NCI-H524 treated with DMSO at 0.1 percent for 48 hours (cell line): ENCODE results near the gene DCP1B.

Experiments
- DNase-seq: peaks from one replicate; lab custom pipeline; 2025; lab: John Stamatoyannopoulos, UW

DCP1B gene

DNA sequence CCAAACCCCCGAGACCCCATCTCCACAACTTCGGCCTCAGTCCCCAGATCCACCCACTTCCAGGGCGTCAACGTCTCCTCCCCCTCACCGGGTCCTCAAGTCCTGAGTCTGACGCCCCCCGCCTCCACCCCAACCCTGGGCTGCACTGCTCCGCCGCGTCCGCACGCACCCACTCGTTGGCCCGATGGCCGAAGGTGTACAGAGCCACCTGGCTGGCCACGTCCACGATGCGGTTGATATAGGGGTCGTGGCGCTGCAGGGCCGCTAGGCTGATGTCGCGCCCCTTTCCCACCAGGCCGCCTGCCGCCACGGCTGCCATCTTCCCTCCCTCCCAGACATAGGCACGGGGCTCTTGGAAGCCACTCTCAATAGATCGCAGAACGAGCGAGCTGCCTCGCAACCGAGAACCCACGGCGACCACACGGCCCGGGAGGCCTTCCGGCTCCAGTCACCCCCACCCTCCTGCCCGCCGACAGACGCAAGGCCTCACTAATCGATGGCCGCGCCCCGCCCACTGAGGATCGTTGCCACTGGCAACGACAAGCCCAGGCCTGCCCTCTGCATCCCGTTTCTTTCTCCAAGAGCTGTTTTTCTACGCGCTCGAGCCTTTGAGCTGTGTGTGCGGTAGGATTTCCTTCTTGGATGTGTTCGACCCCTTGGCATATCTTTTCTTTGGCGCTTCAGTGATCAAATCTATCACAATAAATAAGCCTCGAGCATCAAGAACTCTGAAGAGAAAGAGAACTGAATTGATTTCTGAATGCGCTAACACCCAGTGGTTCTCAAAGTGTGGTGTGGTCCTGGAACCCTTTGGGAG, at the start of gene DCP1B:
TSS of gene DCP1B (minus strand) at position 345 of the 817 bp plus-strand sequence. CDS start at position 319, 26 bp downstream.
- DNase-seq, result peak; percentile 86

- DNase-seq, result no peak
These were observed 49.4 kb upstream of the DCP1B start for GRCh38 chr12:2053691-2054090.

DNA sequence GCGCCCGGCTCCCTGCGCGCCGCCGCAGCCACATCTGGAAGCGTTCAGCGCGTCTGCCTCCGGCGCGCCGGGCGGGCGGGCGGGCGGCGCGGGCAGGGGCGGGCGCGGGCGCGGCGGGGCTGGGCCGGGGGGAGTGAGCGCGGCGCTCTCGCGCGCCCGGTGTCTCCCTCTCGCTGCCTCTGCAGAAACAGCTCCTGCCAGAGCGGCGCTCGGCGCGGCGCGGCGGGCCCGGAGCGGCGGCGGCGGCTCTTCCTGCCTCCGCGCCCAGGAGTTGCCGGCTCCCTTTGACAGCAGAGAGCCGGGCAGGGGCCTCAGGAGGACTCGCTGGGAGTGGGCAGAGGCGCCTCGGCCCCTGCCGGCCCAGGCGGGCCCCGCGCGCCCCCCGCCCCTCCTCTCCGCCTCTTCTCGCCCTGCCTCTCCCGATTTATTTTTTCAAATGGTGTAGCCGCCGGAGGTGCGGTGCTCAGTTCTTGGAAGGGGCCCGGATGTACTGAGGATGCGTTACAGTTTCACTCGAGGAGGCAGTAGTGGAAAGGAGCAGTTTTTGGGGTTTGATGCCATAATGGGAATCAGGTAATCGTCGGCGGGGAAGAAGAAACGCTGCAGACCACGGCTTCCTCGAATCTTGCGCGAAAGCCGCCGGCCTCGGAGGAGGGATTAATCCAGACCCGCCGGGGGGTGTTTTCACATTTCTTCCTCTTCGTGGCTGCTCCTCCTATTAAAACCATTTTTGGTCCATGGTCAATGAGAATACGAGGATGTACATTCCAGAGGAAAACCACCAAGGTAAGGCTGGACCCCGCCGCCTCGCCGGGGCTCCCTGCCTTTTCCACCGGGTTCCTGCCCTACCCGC, 48.8 kb upstream of the DCP1B start, which contains the start of gene CACNA1C:
TSS of gene CACNA1C (plus strand) at position 162 of the 853 bp plus-strand sequence. CDS start at position 738, 576 bp downstream.
- DNase-seq, result no peak

DNA sequence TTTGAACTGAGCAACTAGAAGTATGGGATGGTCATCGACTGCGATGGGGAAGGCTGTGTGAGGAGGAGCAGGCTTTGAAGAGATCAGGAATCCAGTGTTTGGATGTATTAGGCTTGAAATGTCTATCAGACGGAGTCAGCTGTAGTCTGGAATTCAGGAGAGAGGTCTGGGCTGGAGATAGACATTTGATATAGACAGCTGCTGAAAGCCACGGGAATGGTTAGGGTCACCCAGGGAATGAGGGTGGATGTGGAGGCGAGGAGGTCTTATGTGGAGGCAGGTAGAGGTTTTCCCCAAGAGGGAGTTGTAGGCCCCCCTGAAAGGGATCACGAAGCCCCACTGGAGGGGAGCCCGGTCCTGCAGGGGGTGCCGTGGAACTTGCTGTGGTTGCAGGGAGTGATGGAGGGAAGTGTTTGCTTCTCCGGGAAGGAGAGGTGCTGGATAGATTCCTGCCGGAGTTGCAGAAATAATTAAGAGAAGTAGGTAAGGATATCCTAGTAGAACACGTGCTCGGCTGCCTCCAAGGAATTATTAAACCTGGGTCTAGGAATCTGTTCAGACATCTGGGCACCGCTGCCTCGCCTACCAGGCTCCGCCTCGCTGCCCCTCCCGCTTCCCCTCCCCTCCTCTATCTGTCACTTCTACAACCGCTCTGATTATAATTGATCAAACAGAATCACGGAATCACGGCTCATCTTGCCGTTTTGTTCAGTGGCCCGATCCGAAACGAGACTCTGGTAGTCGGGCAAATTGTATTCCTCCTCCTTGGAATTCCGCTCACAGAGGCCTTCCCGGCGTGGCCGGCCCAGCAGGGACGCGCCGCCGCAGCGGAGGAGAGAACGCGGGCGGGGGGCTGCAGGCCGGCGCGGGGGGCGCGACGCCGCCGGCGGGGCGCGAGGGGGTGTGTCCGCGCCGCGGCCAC, 47.7 kb upstream of the DCP1B start:
- DNase-seq, result no peak

- no peak for DNase-seq
These were observed 45.6 kb upstream of the DCP1B start for GRCh38 chr12:2049604-2050540.

DNA sequence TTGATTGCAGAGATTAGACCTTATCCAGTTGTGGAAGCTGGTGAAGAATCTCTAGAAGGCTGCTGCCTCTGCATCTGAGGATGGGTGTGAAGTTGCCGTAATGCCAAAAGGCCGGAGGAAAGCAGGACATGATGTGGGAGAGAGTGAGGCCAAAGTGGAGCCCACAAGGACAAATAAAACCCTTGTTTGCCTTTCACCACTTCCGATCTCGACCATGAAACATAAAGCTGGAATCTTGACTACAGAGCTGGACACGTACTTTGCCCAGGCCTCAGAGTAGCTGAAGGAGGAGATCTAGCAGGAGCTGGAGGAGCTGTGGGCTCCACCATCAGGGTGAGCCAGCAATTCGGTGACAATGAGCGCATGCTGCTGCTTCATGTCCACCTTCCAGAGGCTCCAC, 43.5 kb upstream of the DCP1B start:
- no peak for DNase-seq

GRCh38 chr12:2046957-2047356, 42.7 kb upstream of the DCP1B start:
- no peak for DNase-seq

DNA sequence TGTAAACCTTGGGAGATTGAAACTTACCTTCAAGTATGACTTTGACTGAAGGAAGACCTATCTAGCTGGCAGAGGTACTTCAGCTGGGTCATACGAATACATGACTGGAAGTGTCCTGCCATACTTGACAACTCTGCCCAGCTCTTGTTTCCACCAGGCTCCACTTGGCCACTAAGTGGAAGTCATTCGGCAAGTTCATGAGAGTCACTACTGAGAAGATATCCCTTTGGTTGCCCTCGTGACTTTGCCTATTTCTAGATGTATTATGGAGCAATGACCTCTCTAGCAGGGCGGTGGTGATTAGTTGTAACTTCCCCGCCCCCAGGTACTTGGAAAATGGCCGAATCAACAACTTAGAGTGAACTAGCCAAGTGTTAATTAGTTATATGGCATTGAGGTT, 39.9 kb upstream of the DCP1B start:
- no peak for DNase-seq

- no peak for DNase-seq
These were observed 38.8 kb upstream of the DCP1B start for GRCh38 chr12:2043054-2043453.

GRCh38 chr12:2039034-2039433, 34.8 kb upstream of the DCP1B start:
- no peak for DNase-seq

GRCh38 chr12:2035431-2036055, 31.3 kb upstream of the DCP1B start:
- DNase-seq, result no peak

DNA sequence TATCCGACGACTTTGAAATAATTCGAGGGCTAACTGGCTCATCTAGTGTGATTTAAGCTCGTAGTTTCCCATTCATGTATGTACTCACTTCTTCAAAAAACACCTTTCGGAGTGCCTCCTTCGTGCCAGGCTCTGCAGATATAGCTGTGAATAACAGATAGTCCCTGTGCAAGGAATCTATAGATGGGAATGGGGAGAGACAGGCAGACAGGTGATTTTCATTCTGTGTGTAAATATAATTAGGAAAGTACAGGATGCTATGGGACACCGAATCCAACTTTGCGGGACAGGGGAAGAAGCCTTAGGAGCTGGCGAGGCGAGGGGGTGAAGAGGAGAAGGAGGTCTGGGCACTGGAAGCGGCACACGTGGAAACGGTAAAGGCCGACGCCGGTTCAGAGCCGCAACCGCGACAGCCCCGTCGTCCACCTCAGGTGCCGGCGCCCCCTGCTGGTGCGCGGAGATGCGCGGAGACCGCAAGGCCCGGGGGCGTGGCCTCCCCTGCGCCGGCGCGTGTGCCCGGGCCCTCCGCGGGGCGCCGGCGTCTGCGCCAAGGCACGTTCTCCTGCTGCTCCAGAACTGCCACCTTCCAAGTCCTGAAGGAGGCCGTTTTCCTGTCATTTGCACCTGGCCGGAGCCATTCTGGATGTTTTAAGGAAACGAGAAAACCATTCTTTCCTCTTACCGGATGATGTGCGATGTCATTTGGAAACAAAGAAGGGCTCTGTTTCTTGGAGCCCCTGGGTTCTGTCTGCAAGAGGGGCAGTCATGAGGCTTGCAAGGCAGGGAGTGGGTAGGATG, 30.6 kb upstream of the DCP1B start:
- no peak for DNase-seq

- DNase-seq, result no peak
These were observed 28.2 kb upstream of the DCP1B start for GRCh38 chr12:2032506-2032905.

DNA sequence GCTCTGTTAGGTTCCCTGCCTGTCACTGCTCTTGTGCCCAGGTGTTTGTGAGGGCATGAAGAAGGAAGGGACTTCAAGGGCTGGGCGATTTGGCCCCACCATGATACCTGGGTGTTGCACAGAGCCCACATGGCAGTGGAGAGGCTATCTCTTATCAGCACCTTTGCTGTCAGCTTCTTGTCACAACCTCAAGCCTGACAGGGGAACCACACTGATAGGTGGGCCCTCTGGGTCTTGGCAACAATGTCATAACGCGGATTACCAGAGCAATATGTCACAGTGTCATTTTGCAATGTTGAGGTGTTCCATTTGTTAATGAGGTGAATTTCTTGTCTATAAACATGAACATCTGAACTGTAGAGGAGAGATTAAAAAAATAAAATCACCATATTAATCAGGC, 25.6 kb upstream of the DCP1B start:
- DNase-seq, result no peak

GRCh38 chr12:2027351-2027750, 23.1 kb upstream of the DCP1B start:
- no peak for DNase-seq

DNA sequence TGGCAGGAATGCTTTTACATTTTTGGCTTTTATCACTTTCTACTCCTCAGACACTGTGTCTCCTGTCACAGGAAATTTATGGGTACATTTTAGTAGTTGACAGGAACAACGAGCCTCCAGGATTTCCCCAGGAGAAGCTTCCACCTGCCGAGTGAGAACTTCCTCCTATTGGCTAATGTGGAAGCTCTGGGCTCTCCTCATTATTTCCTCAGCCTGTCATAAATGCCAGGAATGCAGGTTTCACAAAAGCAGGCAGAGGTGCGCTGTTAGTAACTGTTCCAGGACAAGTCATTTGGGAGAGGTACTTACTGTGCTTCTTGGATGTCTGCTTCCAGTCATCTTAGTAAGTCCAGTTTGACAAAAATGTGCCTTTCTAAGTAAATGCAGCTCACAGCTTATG, 19.1 kb upstream of the DCP1B start:
- DNase-seq, result no peak

DNA sequence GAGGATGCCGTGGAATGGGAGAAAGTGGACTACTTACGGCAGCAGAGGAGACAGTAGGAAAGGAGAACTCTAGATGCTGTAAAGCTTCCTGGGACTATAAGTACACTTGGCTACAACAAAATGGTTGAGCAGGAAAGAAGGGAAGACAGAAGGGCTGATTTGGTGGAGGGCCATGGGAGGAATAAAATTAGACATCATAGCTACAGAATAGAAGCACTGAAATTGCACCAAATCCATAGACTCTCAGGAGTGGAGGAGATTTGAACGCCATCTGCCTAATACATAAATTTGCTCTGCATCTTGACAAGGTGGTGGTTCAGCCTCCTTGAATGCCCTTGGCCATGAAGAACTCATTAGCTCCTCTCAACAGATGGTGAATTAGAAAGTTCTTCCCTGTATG, 16.3 kb upstream of the DCP1B start:
- DNase-seq, result peak; percentile 2

GRCh38 chr12:2019126-2019525, 14.9 kb upstream of the DCP1B start:
- no peak for DNase-seq

DNA sequence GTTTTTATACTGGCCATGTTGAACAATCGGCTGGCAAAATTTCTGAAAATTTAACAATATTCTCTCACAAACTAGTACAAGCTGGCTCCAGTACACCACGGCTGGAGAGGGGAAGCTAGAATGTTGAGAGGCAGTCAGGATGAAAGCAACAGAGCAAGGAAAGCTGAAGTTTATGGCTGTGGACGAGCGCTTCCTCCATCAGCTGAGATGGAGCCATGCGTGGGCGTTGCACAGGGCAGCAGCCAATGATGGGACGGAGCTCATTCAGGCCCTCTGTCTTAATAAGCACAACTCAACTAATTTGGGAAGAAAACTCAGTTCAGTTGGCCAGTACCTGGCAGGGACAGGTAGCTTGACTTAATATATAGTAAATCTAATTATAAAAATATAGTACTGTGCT, 14.1 kb upstream of the DCP1B start:
- no peak for DNase-seq
